Measurements from ENCODE around the gene UNC5B.

GRCh38 chr10:71316786-71317160 is 104.4 kb downstream of the UNC5B start:
- TF ChIP-seq CTCF (IDR thresholded peaks at IDR 0.05; ENCODE audit: insufficient read depth, low read length) (no peak), REST (IDR thresholded peaks at IDR 0.05; ENCODE audit: insufficient replicate concordance, low read depth) (no peak), POLR2AphosphoS5 (IDR thresholded peaks at IDR 0.05; ENCODE audit: low read depth) (no peak), GABPA (IDR thresholded peaks at IDR 0.05; ENCODE audit: low read depth) (no peak)
